GM06990 (cell line): ENCODE measurements around the gene PLPP1.
A peak's percentile ranks its signal among the peaks of the same experiment; 100 is the strongest.
"Not testable (repeated sequence)": the region's sequence is repeated elsewhere in the genome, so short reads cannot be mapped to it uniquely, and the experiment has no call there.

Source experiments
- DNase-seq: peaks from one replicate; pipeline ENCODE4 v3.0.0-alpha.2; 2011; ENCODE audit not compliant: insufficient read length; ENCODE audit errors: extremely low read depth
- H3K27me3 ChIP-seq: replicated peaks from 2 replicates; pipeline ENCODE4 v1.6.0; 2011; ENCODE audit warnings: low read length; ENCODE audit not compliant: control insufficient read depth, insufficient read depth
- H3K36me3 ChIP-seq: 2 replicates; pipeline ENCODE4 v1.5.1; 2011; ENCODE audit warnings: low read length; ENCODE audit not compliant: control insufficient read depth, insufficient read depth
- H3K4me3 ChIP-seq: replicated peaks from 2 replicates; pipeline ENCODE4 v1.5.1; 2011; ENCODE audit warnings: low read depth, mild to moderate bottlenecking, control low read depth, low read length
- CTCF ChIP-seq: IDR thresholded peaks from 2 replicates; pipeline ENCODE4 v1.5.1; 2011; ENCODE audit warnings: low read length, control low read depth, mild to moderate bottlenecking, inconsistent platforms; ENCODE audit not compliant: insufficient read depth, poor library complexity, severe bottlenecking

The PLPP1 gene

GRCh38 chr5:55546947-55547346, 12.2 kb upstream of the PLPP1 start:
- no peak for TF ChIP-seq CTCF
- H3K4me3 ChIP-seq, result no peak overlapping the region
- H3K27me3 ChIP-seq, result no peaks in the 10 kb centered on the region
- DNase-seq, result no peak
- no peaks in the 10 kb centered on the region for H3K36me3 ChIP-seq

GRCh38 chr5:55544341-55544740, 9.6 kb upstream of the PLPP1 start:
- TF ChIP-seq CTCF, result no peak
- no peaks in the 10 kb centered on the region for H3K36me3 ChIP-seq

GRCh38 chr5:55541056-55541635, 6.4 kb upstream of the PLPP1 start:
- no peak for TF ChIP-seq CTCF
- no peak for DNase-seq
- H3K27me3 ChIP-seq, result no peaks in the 10 kb centered on the region
- H3K36me3 ChIP-seq, result no peaks in the 10 kb centered on the region
- H3K4me3 ChIP-seq, result no peak overlapping the region

More at GRCh38 chr5:55544341-55544740, 9.6 kb upstream of the PLPP1 start:
- no peak overlapping the region for H3K4me3 ChIP-seq
- DNase-seq, result no peak
- H3K27me3 ChIP-seq, result no peaks in the 10 kb centered on the region

GRCh38 chr5:55540525-55540924, 5.8 kb upstream of the PLPP1 start:
- Histone ChIP-seq H3K36me3 (no peaks in the 10 kb centered on the region), H3K27me3 (no peaks in the 10 kb centered on the region), H3K4me3 (no peak overlapping the region)
- DNase-seq, result no peak
- no peak for TF ChIP-seq CTCF

- Histone ChIP-seq H3K36me3 (no peaks in the 10 kb centered on the region), H3K27me3 (no peaks in the 10 kb centered on the region), H3K4me3 (no peak overlapping the region)
- DNase-seq, result no peak
- TF ChIP-seq CTCF, result no peak
These were observed 5.3 kb upstream of the PLPP1 start for GRCh38 chr5:55540024-55540423.

GRCh38 chr5:55538661-55539060, 3.9 kb upstream of the PLPP1 start:
- 0 out of 2 replicates have a peak overlapping the region, but pooled peaks have one; percentile 8 for H3K4me3 ChIP-seq
- H3K27me3 ChIP-seq, result no peaks in the 10 kb centered on the region
- DNase-seq, result no peak
- no peaks in the 10 kb centered on the region for H3K36me3 ChIP-seq
- no peak for TF ChIP-seq CTCF

GRCh38 chr5:55537315-55537714, 2.6 kb upstream of the PLPP1 start:
- H3K36me3 ChIP-seq, DNase-seq, H3K4me3 ChIP-seq, H3K27me3 ChIP-seq: not testable (repeated sequence)
